Measurements from ENCODE around the gene CEP162.

Gene CEP162

DNA sequence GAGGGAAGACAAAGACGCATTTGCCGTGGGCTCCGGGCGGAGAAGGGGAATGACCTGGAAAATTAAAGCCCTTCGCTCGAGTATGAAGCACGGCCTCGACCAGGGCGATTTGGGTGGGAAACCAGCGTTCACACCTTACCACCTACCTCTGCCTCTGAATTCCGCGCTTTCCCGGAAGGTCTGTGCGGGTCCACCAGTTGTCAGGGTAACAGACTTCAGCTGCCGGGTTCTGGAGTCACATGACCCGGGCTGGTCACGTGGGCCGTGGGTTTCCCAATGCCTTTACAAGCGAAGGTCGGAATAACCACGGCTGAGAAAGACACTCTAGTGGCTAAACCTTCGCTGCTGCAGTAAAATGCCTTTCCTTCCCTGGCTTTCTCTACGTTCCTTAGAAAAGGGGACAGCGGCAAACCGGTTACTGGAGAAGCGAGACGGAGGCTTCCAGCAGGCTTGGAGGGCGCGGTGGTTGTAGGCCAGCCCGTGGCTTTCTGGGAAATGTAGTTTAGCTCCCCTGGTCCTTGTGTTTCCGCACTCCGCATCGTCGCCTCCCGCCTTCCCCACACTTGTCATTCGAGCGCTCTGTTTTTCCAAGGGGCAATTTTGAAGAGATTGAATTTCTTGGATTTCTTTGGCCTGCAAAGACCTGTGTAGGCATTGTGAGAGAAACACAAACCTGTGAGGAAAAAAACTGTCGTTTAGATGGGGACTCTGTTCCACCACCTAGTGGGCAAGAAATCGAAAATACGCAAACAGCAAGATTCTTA is at the start of gene CEP162 (continued):
- TF ChIP-seq, protein P1, sequence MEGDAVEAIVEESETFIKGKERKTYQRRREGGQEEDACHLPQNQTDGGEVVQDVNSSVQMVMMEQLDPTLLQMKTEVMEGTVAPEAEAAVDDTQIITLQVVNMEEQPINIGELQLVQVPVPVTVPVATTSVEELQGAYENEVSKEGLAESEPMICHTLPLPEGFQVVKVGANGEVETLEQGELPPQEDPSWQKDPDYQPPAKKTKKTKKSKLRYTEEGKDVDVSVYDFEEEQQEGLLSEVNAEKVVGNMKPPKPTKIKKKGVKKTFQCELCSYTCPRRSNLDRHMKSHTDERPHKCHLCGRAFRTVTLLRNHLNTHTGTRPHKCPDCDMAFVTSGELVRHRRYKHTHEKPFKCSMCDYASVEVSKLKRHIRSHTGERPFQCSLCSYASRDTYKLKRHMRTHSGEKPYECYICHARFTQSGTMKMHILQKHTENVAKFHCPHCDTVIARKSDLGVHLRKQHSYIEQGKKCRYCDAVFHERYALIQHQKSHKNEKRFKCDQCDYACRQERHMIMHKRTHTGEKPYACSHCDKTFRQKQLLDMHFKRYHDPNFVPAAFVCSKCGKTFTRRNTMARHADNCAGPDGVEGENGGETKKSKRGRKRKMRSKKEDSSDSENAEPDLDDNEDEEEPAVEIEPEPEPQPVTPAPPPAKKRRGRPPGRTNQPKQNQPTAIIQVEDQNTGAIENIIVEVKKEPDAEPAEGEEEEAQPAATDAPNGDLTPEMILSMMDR (tag by site-specific recombination; IDR thresholded peaks at IDR 0.05): peak; percentile 82; the same call in 1 of the 2 replicates
- TF ChIP-seq, protein P2, sequence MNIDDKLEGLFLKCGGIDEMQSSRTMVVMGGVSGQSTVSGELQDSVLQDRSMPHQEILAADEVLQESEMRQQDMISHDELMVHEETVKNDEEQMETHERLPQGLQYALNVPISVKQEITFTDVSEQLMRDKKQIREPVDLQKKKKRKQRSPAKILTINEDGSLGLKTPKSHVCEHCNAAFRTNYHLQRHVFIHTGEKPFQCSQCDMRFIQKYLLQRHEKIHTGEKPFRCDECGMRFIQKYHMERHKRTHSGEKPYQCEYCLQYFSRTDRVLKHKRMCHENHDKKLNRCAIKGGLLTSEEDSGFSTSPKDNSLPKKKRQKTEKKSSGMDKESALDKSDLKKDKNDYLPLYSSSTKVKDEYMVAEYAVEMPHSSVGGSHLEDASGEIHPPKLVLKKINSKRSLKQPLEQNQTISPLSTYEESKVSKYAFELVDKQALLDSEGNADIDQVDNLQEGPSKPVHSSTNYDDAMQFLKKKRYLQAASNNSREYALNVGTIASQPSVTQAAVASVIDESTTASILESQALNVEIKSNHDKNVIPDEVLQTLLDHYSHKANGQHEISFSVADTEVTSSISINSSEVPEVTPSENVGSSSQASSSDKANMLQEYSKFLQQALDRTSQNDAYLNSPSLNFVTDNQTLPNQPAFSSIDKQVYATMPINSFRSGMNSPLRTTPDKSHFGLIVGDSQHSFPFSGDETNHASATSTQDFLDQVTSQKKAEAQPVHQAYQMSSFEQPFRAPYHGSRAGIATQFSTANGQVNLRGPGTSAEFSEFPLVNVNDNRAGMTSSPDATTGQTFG (tag by site-specific recombination; IDR thresholded peaks at IDR 0.05; ENCODE audit: borderline replicate concordance): no peak
- no peak for TF ChIP-seq ZNF248 (tag by site-specific recombination; IDR thresholded peaks at IDR 0.05)
- TF ChIP-seq, protein P3, sequence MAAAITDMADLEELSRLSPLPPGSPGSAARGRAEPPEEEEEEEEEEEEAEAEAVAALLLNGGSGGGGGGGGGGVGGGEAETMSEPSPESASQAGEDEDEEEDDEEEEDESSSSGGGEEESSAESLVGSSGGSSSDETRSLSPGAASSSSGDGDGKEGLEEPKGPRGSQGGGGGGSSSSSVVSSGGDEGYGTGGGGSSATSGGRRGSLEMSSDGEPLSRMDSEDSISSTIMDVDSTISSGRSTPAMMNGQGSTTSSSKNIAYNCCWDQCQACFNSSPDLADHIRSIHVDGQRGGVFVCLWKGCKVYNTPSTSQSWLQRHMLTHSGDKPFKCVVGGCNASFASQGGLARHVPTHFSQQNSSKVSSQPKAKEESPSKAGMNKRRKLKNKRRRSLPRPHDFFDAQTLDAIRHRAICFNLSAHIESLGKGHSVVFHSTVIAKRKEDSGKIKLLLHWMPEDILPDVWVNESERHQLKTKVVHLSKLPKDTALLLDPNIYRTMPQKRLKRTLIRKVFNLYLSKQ (tag by site-specific recombination; IDR thresholded peaks at IDR 0.05; ENCODE audit: borderline replicate concordance): no peak
- TF ChIP-seq, protein P4, sequence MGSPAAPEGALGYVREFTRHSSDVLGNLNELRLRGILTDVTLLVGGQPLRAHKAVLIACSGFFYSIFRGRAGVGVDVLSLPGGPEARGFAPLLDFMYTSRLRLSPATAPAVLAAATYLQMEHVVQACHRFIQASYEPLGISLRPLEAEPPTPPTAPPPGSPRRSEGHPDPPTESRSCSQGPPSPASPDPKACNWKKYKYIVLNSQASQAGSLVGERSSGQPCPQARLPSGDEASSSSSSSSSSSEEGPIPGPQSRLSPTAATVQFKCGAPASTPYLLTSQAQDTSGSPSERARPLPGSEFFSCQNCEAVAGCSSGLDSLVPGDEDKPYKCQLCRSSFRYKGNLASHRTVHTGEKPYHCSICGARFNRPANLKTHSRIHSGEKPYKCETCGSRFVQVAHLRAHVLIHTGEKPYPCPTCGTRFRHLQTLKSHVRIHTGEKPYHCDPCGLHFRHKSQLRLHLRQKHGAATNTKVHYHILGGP (tag by site-specific recombination; IDR thresholded peaks at IDR 0.05): no peak
- TF ChIP-seq HOXD13 (CRISPR knock-in tag; IDR thresholded peaks at IDR 0.05; ENCODE audit: borderline replicate concordance): peak; percentile 43; the same call in 1 of the 2 replicates
- peak; percentile 97 for TF ChIP-seq ZNF24 (tag by site-specific recombination; IDR thresholded peaks at IDR 0.05)
- TF ChIP-seq ZNF121 (tag by site-specific recombination; IDR thresholded peaks at IDR 0.05): no peak
- no peak for TF ChIP-seq ZNF48 (tag by site-specific recombination; IDR thresholded peaks at IDR 0.05)
- no peak for TF ChIP-seq ZNF473 (tag by site-specific recombination; IDR thresholded peaks at IDR 0.05)
- TF ChIP-seq OSR2 (tag by site-specific recombination; IDR thresholded peaks at IDR 0.05): 0 out of 2 replicates have a peak, but pooled peaks have one; percentile 16
- TF ChIP-seq ZNF830 (tag by site-specific recombination; IDR thresholded peaks at IDR 0.05; ENCODE audit: low read depth): no peak
- no peak for TF ChIP-seq ZNF670 (tag by site-specific recombination; IDR thresholded peaks at IDR 0.05; ENCODE audit: low read depth)
- no peak for TF ChIP-seq ZNF157 (tag by site-specific recombination; IDR thresholded peaks at IDR 0.05)
- TF ChIP-seq ZNF776 (tag by site-specific recombination; IDR thresholded peaks at IDR 0.05; ENCODE audit: borderline replicate concordance): no peak
- TF ChIP-seq, protein P5, sequence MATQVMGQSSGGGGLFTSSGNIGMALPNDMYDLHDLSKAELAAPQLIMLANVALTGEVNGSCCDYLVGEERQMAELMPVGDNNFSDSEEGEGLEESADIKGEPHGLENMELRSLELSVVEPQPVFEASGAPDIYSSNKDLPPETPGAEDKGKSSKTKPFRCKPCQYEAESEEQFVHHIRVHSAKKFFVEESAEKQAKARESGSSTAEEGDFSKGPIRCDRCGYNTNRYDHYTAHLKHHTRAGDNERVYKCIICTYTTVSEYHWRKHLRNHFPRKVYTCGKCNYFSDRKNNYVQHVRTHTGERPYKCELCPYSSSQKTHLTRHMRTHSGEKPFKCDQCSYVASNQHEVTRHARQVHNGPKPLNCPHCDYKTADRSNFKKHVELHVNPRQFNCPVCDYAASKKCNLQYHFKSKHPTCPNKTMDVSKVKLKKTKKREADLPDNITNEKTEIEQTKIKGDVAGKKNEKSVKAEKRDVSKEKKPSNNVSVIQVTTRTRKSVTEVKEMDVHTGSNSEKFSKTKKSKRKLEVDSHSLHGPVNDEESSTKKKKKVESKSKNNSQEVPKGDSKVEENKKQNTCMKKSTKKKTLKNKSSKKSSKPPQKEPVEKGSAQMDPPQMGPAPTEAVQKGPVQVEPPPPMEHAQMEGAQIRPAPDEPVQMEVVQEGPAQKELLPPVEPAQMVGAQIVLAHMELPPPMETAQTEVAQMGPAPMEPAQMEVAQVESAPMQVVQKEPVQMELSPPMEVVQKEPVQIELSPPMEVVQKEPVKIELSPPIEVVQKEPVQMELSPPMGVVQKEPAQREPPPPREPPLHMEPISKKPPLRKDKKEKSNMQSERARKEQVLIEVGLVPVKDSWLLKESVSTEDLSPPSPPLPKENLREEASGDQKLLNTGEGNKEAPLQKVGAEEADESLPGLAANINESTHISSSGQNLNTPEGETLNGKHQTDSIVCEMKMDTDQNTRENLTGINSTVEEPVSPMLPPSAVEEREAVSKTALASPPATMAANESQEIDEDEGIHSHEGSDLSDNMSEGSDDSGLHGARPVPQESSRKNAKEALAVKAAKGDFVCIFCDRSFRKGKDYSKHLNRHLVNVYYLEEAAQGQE (tag by site-specific recombination; IDR thresholded peaks at IDR 0.05): no peak
- TF ChIP-seq ZNF707 (tag by site-specific recombination; IDR thresholded peaks at IDR 0.05): no peak; the same call in 1 of the 2 replicates
- peak; percentile 58 for TF ChIP-seq ZNF394 (tag by site-specific recombination; IDR thresholded peaks at IDR 0.05; ENCODE audit: borderline replicate concordance)
- peak; percentile 83; the same call in 1 of the 2 replicates for TF ChIP-seq KLF16 (tag by site-specific recombination; IDR thresholded peaks at IDR 0.05)
- no peak for TF ChIP-seq ZNF521 (tag by site-specific recombination; IDR thresholded peaks at IDR 0.05)
- peak; percentile 66 for TF ChIP-seq ZNF629 (tag by site-specific recombination; IDR thresholded peaks at IDR 0.05)
- TF ChIP-seq EGR2 (tag by site-specific recombination; IDR thresholded peaks at IDR 0.05; ENCODE audit: low read depth): no peak
- TF ChIP-seq ZNF747 (tag by site-specific recombination; IDR thresholded peaks at IDR 0.05): no peak
- TF ChIP-seq ZFHX2 (tag by site-specific recombination; conservative IDR thresholded peaks at IDR 0.05): peak; percentile 41
- no peak for TF ChIP-seq ZBTB48 (tag by site-specific recombination; IDR thresholded peaks at IDR 0.05)
- TF ChIP-seq ZBTB17 (tag by site-specific recombination; IDR thresholded peaks at IDR 0.05): peak; percentile 95
- TF ChIP-seq ZNF654 (tag by site-specific recombination; IDR thresholded peaks at IDR 0.05; ENCODE audit: low read depth): peak; percentile 53; the same call in 1 of the 2 replicates
- no peak for TF ChIP-seq ZNF560 (tag by site-specific recombination; IDR thresholded peaks at IDR 0.05; ENCODE audit: borderline replicate concordance)
- TF ChIP-seq WT1 (tag by site-specific recombination; IDR thresholded peaks at IDR 0.05): 0 out of 2 replicates have a peak, but pooled peaks have one; percentile 36
- peak; percentile 57 for TF ChIP-seq FEZF1 (tag by site-specific recombination; IDR thresholded peaks at IDR 0.05)

Measured in HEK293 (cell line).